NOMO-1 (cell line): Measurements from ENCODE around the gene RBFA.
"Not testable (repeated sequence)": the region's sequence is repeated elsewhere in the genome, so short reads cannot be mapped to it uniquely, and the experiment has no call there.

Experiments used
- DNase-seq, 2 experiments: peaks; one replicate each; lab custom pipeline; 2025; ENCODE audit not compliant: unreplicated experiment in 2 of 2; lab: John Stamatoyannopoulos, UW

Gene RBFA

GRCh38 chr18:80034068-80034851, at the start of gene RBFA:
Gene RBFA (plus strand): TSS chr18:80034434. CDS start chr18:80034496, 62 bp downstream.
- peak; percentile 98 for DNase-seq

GRCh38 chr18:79985172-79985571, 49.1 kb upstream of the RBFA start:
- no peak for DNase-seq

- DNase-seq = no peak
These were observed 47.5 kb upstream of the RBFA start for GRCh38 chr18:79986726-79987125.

GRCh38 chr18:79987566-79987965, 46.7 kb upstream of the RBFA start:
- no peak for DNase-seq

- DNase-seq = peak; percentile 62 to 67
These were observed 46.2 kb upstream of the RBFA start for GRCh38 chr18:79988071-79988450.

- peak; percentile 77 to 90 for DNase-seq
These were observed 45.6 kb upstream of the RBFA start, which contains the start of gene TXNL4A for GRCh38 chr18:79988451-79989194. Gene TXNL4A (minus strand): TSS chr18:79988563. CDS start chr18:79988392, 171 bp downstream.

- peak in 1 of 2 experiments; percentile 31 for DNase-seq
These were observed 45.1 kb upstream of the RBFA start for GRCh38 chr18:79989195-79989497.

GRCh38 chr18:79991494-79991893, 42.7 kb upstream of the RBFA start:
- DNase-seq = no peak

GRCh38 chr18:79999701-80000100, 34.5 kb upstream of the RBFA start:
- DNase-seq = not testable (repeated sequence)

GRCh38 chr18:80000877-80001276, 33.4 kb upstream of the RBFA start:
- no peak for DNase-seq

GRCh38 chr18:80002468-80002867, 31.8 kb upstream of the RBFA start:
- no peak for DNase-seq

- no peak for DNase-seq
These were observed 29.5 kb upstream of the RBFA start for GRCh38 chr18:80004600-80005342.

GRCh38 chr18:80006724-80007123, 27.5 kb upstream of the RBFA start:
- DNase-seq = no peak

GRCh38 chr18:80009661-80010550, 24.3 kb upstream of the RBFA start:
- no peak for DNase-seq

- no peak for DNase-seq
These were observed 23.7 kb upstream of the RBFA start for GRCh38 chr18:80010551-80010906.

GRCh38 chr18:80011496-80012137, 22.6 kb upstream of the RBFA start:
- DNase-seq = not testable (repeated sequence)

- no peak for DNase-seq
These were observed 21.5 kb upstream of the RBFA start for GRCh38 chr18:80012714-80013113.

- no peak for DNase-seq
These were observed 11.6 kb upstream of the RBFA start for GRCh38 chr18:80022613-80023012.

- peak in 1 of 2 experiments; percentile 8 for DNase-seq
These were observed 11.1 kb upstream of the RBFA start for GRCh38 chr18:80023173-80023572.

- no peak for DNase-seq
These were observed 7.9 kb upstream of the RBFA start for GRCh38 chr18:80026363-80026762.
